LNCAP (cell line): ENCODE measurements around the gene TRMT61A.

Experiments used
- CTCF ChIP-seq: fragments of 450-650 bp; IDR thresholded peaks from 2 replicates; pipeline ENCODE4 v1.5.1; 2017; ENCODE audit warnings: mild to moderate bottlenecking

Gene TRMT61A

GRCh38 chr14:103510724-103511693 lies 18.0 kb upstream of the TRMT61A start:
- TF ChIP-seq CTCF = no peak

GRCh38 chr14:103512701-103513611 lies 16.0 kb upstream of the TRMT61A start:
- TF ChIP-seq CTCF = no peak

- TF ChIP-seq CTCF = no peak
Measured at GRCh38 chr14:103514596-103515421, 14.2 kb upstream of the TRMT61A start.

GRCh38 chr14:103516426-103517173 lies 12.4 kb upstream of the TRMT61A start:
- TF ChIP-seq CTCF = no peak

- TF ChIP-seq CTCF = no peak
Measured at GRCh38 chr14:103517174-103517566, 11.8 kb upstream of the TRMT61A start.

GRCh38 chr14:103517721-103518421 lies 11.1 kb upstream of the TRMT61A start:
- TF ChIP-seq CTCF = no peak
